CD14-positive monocyte (primary cell): ENCODE data around the gene ZNF48. TPM values are rescaled to one million over a fixed set of nuclear protein-coding genes. Genes with fewer than 3 reads are reported as not detected.

ENCODE experiments used
- DNase-seq, 3 donors: peaks; one replicate each; pipeline ENCODE4 v3.0.0-alpha.2; 2011 to 2022
- H2AFZ ChIP-seq: 2 replicates; pipeline ENCODE4 v1.6.0; 2012; ENCODE audit warnings: mild to moderate bottlenecking, low read depth, low read length, inconsistent platforms; ENCODE audit not compliant: insufficient read depth, poor library complexity, severe bottlenecking
- H3K27ac ChIP-seq, 2 donors: 1 replicate in 1 of 2; 2 replicates in 1 of 2; pipeline ENCODE4 v1.5.1; 2012 to 2013; ENCODE audit warnings: low read length in 2 of 2, control low read depth in 1 of 2, inconsistent platforms in 1 of 2, low read depth in 1 of 2, mild to moderate bottlenecking in 1 of 2
- H3K27me3 ChIP-seq, 2 donors: one replicate each; pipeline versions ENCODE4 v1.6.0 to v1.6.1; 2011 to 2013; ENCODE audit warnings: low read length in 2 of 2; ENCODE audit not compliant: control insufficient read depth in 2 of 2, insufficient read depth in 2 of 2
- H3K36me3 ChIP-seq, 2 donors: replicated peaks in 1 of 2; 1 replicate in 1 of 2; 2 replicates in 1 of 2; pipeline versions ENCODE4 v1.5.1 to v1.6.1; 2012 to 2013; ENCODE audit warnings: low read length in 2 of 2, control low read depth in 1 of 2, inconsistent platforms in 1 of 2, mild to moderate bottlenecking in 1 of 2; ENCODE audit not compliant: insufficient read depth in 2 of 2, control insufficient read depth in 1 of 2
- H3K4me1 ChIP-seq, 2 donors: 1 replicate in 1 of 2; 2 replicates in 1 of 2; pipeline versions ENCODE4 v1.5.1 to v1.6.1; 2012 to 2013; ENCODE audit warnings: low read length in 2 of 2, control low read depth in 1 of 2, inconsistent platforms in 1 of 2, mild to moderate bottlenecking in 1 of 2, moderate library complexity in 1 of 2; ENCODE audit not compliant: insufficient read depth in 2 of 2, control insufficient read depth in 1 of 2
- H3K4me2 ChIP-seq: replicated peaks from 2 replicates; pipeline ENCODE3; 2012; ENCODE audit warnings: low read length, moderate library complexity, mild to moderate bottlenecking; ENCODE audit not compliant: poor library complexity, severe bottlenecking; ENCODE audit errors: extremely low read depth
- H3K4me3 ChIP-seq, 3 experiments: fragments of 200-600 bp in 1 of 3; sonication (generic) in 1 of 3; replicated peaks in 1 of 3; 1 replicate in 2 of 3; 2 replicates in 1 of 3; pipeline ENCODE4 v1.5.1; 2011 to 2013; ENCODE audit warnings: low read length in 3 of 3, mild to moderate bottlenecking in 3 of 3, control low read depth in 2 of 3, low read depth in 2 of 3, inconsistent platforms in 1 of 3, moderate library complexity in 1 of 3
- H3K79me2 ChIP-seq: 2 replicates; pipeline ENCODE4 v1.6.0; 2012; ENCODE audit warnings: mild to moderate bottlenecking, control low read depth, inconsistent platforms, low read length, moderate library complexity; ENCODE audit not compliant: insufficient read depth
- H3K9ac ChIP-seq: 2 replicates; pipeline ENCODE4 v1.6.0; 2017; ENCODE audit warnings: low read length, mild to moderate bottlenecking; ENCODE audit not compliant: insufficient read depth, poor library complexity, severe bottlenecking
- H3K9me3 ChIP-seq, 2 donors: replicated peaks in 1 of 2; 1 replicate in 1 of 2; 2 replicates in 1 of 2; pipeline versions ENCODE4 v1.5.1 to v1.6.1; 2012 to 2013; ENCODE audit warnings: low read length in 2 of 2, control low read depth in 1 of 2; ENCODE audit not compliant: control insufficient read depth in 1 of 2, insufficient read depth in 1 of 2
- H4K20me1 ChIP-seq: 2 replicates; pipeline ENCODE4 v1.6.0; 2012; ENCODE audit warnings: mild to moderate bottlenecking, low read length, control low read depth, moderate library complexity; ENCODE audit not compliant: insufficient read depth
- H3K27ac Mint-ChIP-seq, 7 donors: one replicate each; pipeline ENCODE4 v1.8.0; 2020; ENCODE audit warnings: mild to moderate bottlenecking in 7 of 7, mixed read lengths in 7 of 7, moderate library complexity in 6 of 7, inconsistent platforms in 2 of 7
- H3K27me3 Mint-ChIP-seq, 3 donors: one replicate each; pipeline ENCODE4 v1.8.0; 2021 to 2022; ENCODE audit warnings: low read depth in 3 of 3, mild to moderate bottlenecking in 3 of 3, mixed read lengths in 3 of 3, moderate library complexity in 3 of 3, inconsistent platforms in 1 of 3
- H3K36me3 Mint-ChIP-seq, 2 donors: one replicate each; pipeline ENCODE4 v1.8.0; 2020; ENCODE audit warnings: mixed read lengths in 2 of 2, inconsistent platforms in 1 of 2, mild to moderate bottlenecking in 1 of 2
- H3K4me1 Mint-ChIP-seq: one replicate; pipeline ENCODE4 v1.8.0; 2020; ENCODE audit warnings: mild to moderate bottlenecking, mixed read lengths
- H3K4me3 Mint-ChIP-seq, 2 donors: one replicate each; pipeline ENCODE4 v1.8.0; 2020; ENCODE audit warnings: mild to moderate bottlenecking in 2 of 2, mixed read lengths in 2 of 2, moderate library complexity in 1 of 2
- H3K9me3 Mint-ChIP-seq, 7 donors: one replicate each; pipeline ENCODE4 v1.8.0; 2020 to 2022; ENCODE audit warnings: mixed read lengths in 7 of 7, mild to moderate bottlenecking in 6 of 7, moderate library complexity in 6 of 7, inconsistent platforms in 2 of 7
- CTCF ChIP-seq: fragments of 200-600 bp; IDR thresholded peaks from one replicate; pipeline ENCODE4 v1.8.0; 2022; ENCODE audit warnings: antibody characterized with exemption, mild to moderate bottlenecking
- WGBS: methylation state at CpG from one replicate; pipeline ENCODE4 v1.1.5; 2013; ENCODE audit warnings: missing lambda C conversion rate; ENCODE audit not compliant: insufficient coverage; 5-methylcytosine and 5-hydroxymethylcytosine counted together
- intact Hi-C, 2 donors: fragments of 100-400 bp; cut with micrococcal nuclease; formaldehyde crosslinking; loops; one replicate each; pipeline versions ENCODE4 v1.15.0 to v1.15.1; 2023
- polyA plus RNA-seq, 3 donors: library from polyadenylated mRNA; depleted of rRNA in 1 of 3; unstranded in 2 of 3; stranded (reverse) in 1 of 3; fragments of 300-500 nt in 2 of 3; fragments of >200 nt in 1 of 3; fragmentation: Illumina TruSeq in 2 of 3; gene quantifications; 1 replicate in 2 of 3; 2 replicates in 1 of 3; pipeline ENCODE4 v1.2.3, GENCODE V29; 2012 to 2021

The ZNF48 gene
- polyA plus RNA-seq, 3 donors: 0.67 to 1.4 (median 0.93) TPM

GRCh38 chr16:30361180-30361579 lies 34.0 kb upstream of the ZNF48 start:
- no peaks in the 10 kb centered on the region for H3K9me3 Mint-ChIP-seq
- DNase-seq: no peak
- H3K36me3 Mint-ChIP-seq: peaks cover 75 to 91% of the 10 kb centered on the region in 2 donors
- H3K27ac Mint-ChIP-seq: peak overlapping the region in 1 of 7 donors; percentile 73
- Histone ChIP-seq H3K79me2 (peaks cover 80% of the 10 kb centered on the region), H3K9me3 (no peaks in the 10 kb centered on the region), H3K4me2 (no peak overlapping the region), H3K27ac (no peak overlapping the region), H4K20me1 (peaks cover 92% of the 10 kb centered on the region), H2AFZ (no peak overlapping the region), H3K4me3 (no peak overlapping the region), H3K27me3 (no peaks in the 10 kb centered on the region), H3K9ac (no peak overlapping the region), H3K36me3 (peaks cover 76 to 91% of the 10 kb centered on the region in 2 donors), H3K4me1 (peaks cover 9 to 13% of the 10 kb centered on the region in 2 donors)
- intact Hi-C loops: no loop called here
- no peaks in the 10 kb centered on the region for H3K27me3 Mint-ChIP-seq
- 100% methylated on average over 3 of the region's 7 CpGs for WGBS
- no peak for TF ChIP-seq CTCF
- H3K4me1 Mint-ChIP-seq: peaks cover 20% of the 10 kb centered on the region
- H3K4me3 Mint-ChIP-seq: no peak overlapping the region

GRCh38 chr16:30365200-30365599 lies 30.0 kb upstream of the ZNF48 start:
- H3K27ac ChIP-seq: peak overlapping the region in 1 of 2 donors; percentile 31
- Mint-ChIP-seq H3K9me3 (peaks cover 0 to 6% (median 0%) of the 10 kb centered on the region in 7 donors), H3K4me3 (no peak overlapping the region), H3K4me1 (peaks cover 31% of the 10 kb centered on the region), H3K27ac (peak overlapping the region in 4 of 7 donors; percentile 9 to 79 (median 64)), H3K27me3 (no peaks in the 10 kb centered on the region), H3K36me3 (peaks cover 49 to 68% of the 10 kb centered on the region in 2 donors)
- H3K9me3 ChIP-seq: no peaks in the 10 kb centered on the region
- H3K27me3 ChIP-seq: no peaks in the 10 kb centered on the region
- peaks cover 19 to 32% of the 10 kb centered on the region in 2 donors for H3K4me1 ChIP-seq
- no peak overlapping the region for H3K4me3 ChIP-seq
- H3K36me3 ChIP-seq: peaks cover 49 to 67% of the 10 kb centered on the region in 2 donors
- peaks cover 84% of the 10 kb centered on the region for H4K20me1 ChIP-seq
- no peak for DNase-seq
- H3K9ac ChIP-seq: no peak overlapping the region
- no peak for TF ChIP-seq CTCF
- intact Hi-C loops: no loop called here
- no peak overlapping the region for H3K4me2 ChIP-seq
- peaks cover 98% of the 10 kb centered on the region for H3K79me2 ChIP-seq
- 96% methylated on average over 9 of the region's 10 CpGs for WGBS
- no peak overlapping the region for H2AFZ ChIP-seq
